K562 (cell line): ENCODE measurements around the gene TRIM27. TPM values are rescaled to one million over a fixed set of nuclear protein-coding genes. Genes with fewer than 3 reads are reported as not detected.
A peak's percentile ranks its signal among the peaks of the same experiment; 100 is the strongest.

Experiments used
- ATAC-seq: fragments of 200-7000 bp; cut with Tn5 transposase; 3 replicates; pipeline ENCODE4 v1.9.1; 2020; ENCODE audit warnings: moderate library complexity
- BruUV-seq: library from RNA; stranded (reverse); fragments of 400-500 nt; replicated peaks from 2 replicates; lab custom pipeline; 2021; lab: Mats Ljungman, UMichigan
- CTCF ChIA-PET: fragments of 300-600 bp; formaldehyde crosslinking; extraction: SDS; loops from one replicate; lab custom pipeline; 2021; ENCODE audit warnings: low intra/inter-chr PET ratio; lab: Yijun Ruan, JAX
- POLR2A ChIA-PET: fragments of 300-600, 350-650 bp; sonication (Branson Sonifier 250); formaldehyde crosslinking; extraction: SDS; loops from one replicate; lab custom pipeline; 2021; ENCODE audit warnings: antibody characterized with exemption, inconsistent platforms; lab: Yijun Ruan, JAX
- DNase-seq, 4 experiments: peaks; one replicate each; pipeline versions ENCODE4 v3.0.0 to v3.0.0-alpha.2; 2011 to 2018; ENCODE audit warnings: low spot score in 3 of 4, mixed read lengths in 3 of 4; ENCODE audit errors: extremely low read depth in 1 of 4
- FAIRE-seq: peaks from 2 replicates; lab custom pipeline; 2011; peaks lifted over from hg19 to GRCh38; lab: Jason Lieb, UNC
- H2AFZ ChIP-seq: 2 replicates; pipeline ENCODE4 v1.6.0; 2011; ENCODE audit warnings: low read depth, low read length, control low read depth, inconsistent platforms
- H3K27ac ChIP-seq: fragments of 200-600 bp; 3 replicates; pipeline ENCODE4 v1.8.0; 2011; ENCODE audit warnings: low read depth, mild to moderate bottlenecking, control low read depth, inconsistent platforms, low read length, moderate library complexity, mixed read lengths; ENCODE audit errors: extremely low read depth
- H3K27me3 ChIP-seq, 2 experiments: fragments of 300-600 bp in 1 of 2; 2 replicates in 1 of 2; 3 replicates in 1 of 2; pipeline versions ENCODE4 v1.6.0 to v1.8.0; 2011; ENCODE audit warnings: inconsistent platforms in 2 of 2, low read length in 2 of 2, mild to moderate bottlenecking in 1 of 2, mixed read lengths in 1 of 2, moderate library complexity in 1 of 2; ENCODE audit not compliant: control insufficient read depth in 2 of 2, insufficient read depth in 2 of 2
- H3K36me3 ChIP-seq: fragments of 300-600 bp; 3 replicates; pipeline ENCODE4 v1.8.0; 2011; ENCODE audit warnings: mild to moderate bottlenecking, low read length, inconsistent platforms; ENCODE audit not compliant: control insufficient read depth, insufficient read depth
- H3K4me1 ChIP-seq, 2 experiments: fragments of 200-600 bp in 1 of 2; replicated peaks in 1 of 2; 2 replicates in 1 of 2; 3 replicates in 1 of 2; pipeline versions ENCODE4 v1.5.1 to v1.8.0; 2011; ENCODE audit warnings: inconsistent platforms in 2 of 2, low read length in 2 of 2, mild to moderate bottlenecking in 1 of 2, mixed read lengths in 1 of 2, moderate library complexity in 1 of 2; ENCODE audit not compliant: control insufficient read depth in 2 of 2, insufficient read depth in 2 of 2
- H3K4me2 ChIP-seq: 2 replicates; pipeline ENCODE4 v1.6.1; 2011; ENCODE audit warnings: low read length, control low read depth, inconsistent platforms, mixed read lengths; ENCODE audit not compliant: insufficient read depth
- H3K4me3 ChIP-seq: fragments of 200-600 bp; sonication (generic), shearing (Covaris generic); 2 replicates; pipeline ENCODE4 v1.5.1; 2016; ENCODE audit warnings: control low read depth, inconsistent platforms
- H3K79me2 ChIP-seq: fragments of 200-600 bp; 3 replicates; pipeline ENCODE4 v1.8.0; 2011; ENCODE audit warnings: low read length, inconsistent platforms; ENCODE audit not compliant: control insufficient read depth, insufficient read depth
- H3K9ac ChIP-seq, 2 experiments: 2 replicates each; pipeline versions ENCODE4 v1.6.0 to v1.6.1; 2011; ENCODE audit warnings: low read depth in 2 of 2, low read length in 2 of 2, control low read depth in 1 of 2, inconsistent platforms in 1 of 2, mild to moderate bottlenecking in 1 of 2, mixed read lengths in 1 of 2; ENCODE audit not compliant: insufficient read depth in 1 of 2
- H3K9me1 ChIP-seq: one replicate; pipeline ENCODE4 v1.6.0; 2011; ENCODE audit warnings: inconsistent platforms, mild to moderate bottlenecking, low read length, moderate library complexity; ENCODE audit not compliant: control insufficient read depth, insufficient read depth
- H3K9me3 ChIP-seq: replicated peaks from 2 replicates; pipeline ENCODE4 v1.5.1; 2011; ENCODE audit warnings: low read depth, low read length, inconsistent platforms; ENCODE audit not compliant: control insufficient read depth, insufficient read depth
- H4K20me1 ChIP-seq: replicated peaks from 2 replicates; pipeline ENCODE4 v1.6.1; 2011; ENCODE audit warnings: low read length, inconsistent platforms, mixed read lengths; ENCODE audit not compliant: control insufficient read depth, insufficient read depth
- BMI1 ChIP-seq: fragments of 150-350 bp; IDR thresholded peaks from 2 replicates; pipeline ENCODE4 v1.6.1; 2014; ENCODE audit warnings: low read length
- CHD1 ChIP-seq: fragments of 200-600 bp; sonication (generic); IDR thresholded peaks from one replicate; pipeline ENCODE4 v1.6.1; 2012; ENCODE audit warnings: mild to moderate bottlenecking, moderate library complexity, low read length, inconsistent platforms
- REST ChIP-seq, 2 experiments: fragments of 450-650 bp; formaldehyde crosslinking in 1 of 2; IDR thresholded peaks; 2 replicates each; pipeline versions ENCODE4 v1.4.0 to v1.6.1; 2014 to 2020; ENCODE audit warnings: mild to moderate bottlenecking in 2 of 2, borderline replicate concordance in 1 of 2, low read depth in 1 of 2
- SMC3 ChIP-seq: conservative IDR thresholded peaks from 2 replicates; pipeline ENCODE4 v1.6.1; 2011; ENCODE audit warnings: low read depth, low read length, improper control_type of control experiment; ENCODE audit not compliant: insufficient read depth
- SRSF7 ChIP-seq: fragments of 200-400 bp; formaldehyde crosslinking; optimal IDR thresholded peaks from 2 replicates; pipeline ENCODE3; 2017; ENCODE audit warnings: mild to moderate bottlenecking, low read depth, low read length
- ZMIZ1 ChIP-seq, 2 experiments: fragments of 150-350 bp in 1 of 2; IDR thresholded peaks; 2 replicates each; pipeline ENCODE4 v1.6.1; 2012 to 2016; ENCODE audit warnings: low read depth in 2 of 2, low read length in 2 of 2, mild to moderate bottlenecking in 1 of 2, moderate library complexity in 1 of 2
- ZNF263 ChIP-seq: sonication (generic); formaldehyde crosslinking; IDR thresholded peaks from 2 replicates; pipeline ENCODE4 v1.8.0; 2022; ENCODE audit warnings: mild to moderate bottlenecking, missing genetic modification reagents, borderline replicate concordance
- ZNF57 ChIP-seq: fragments of 450-650 bp; formaldehyde crosslinking; IDR thresholded peaks from 2 replicates; pipeline ENCODE4 v1.4.0; 2020; ENCODE audit warnings: mild to moderate bottlenecking, moderate library complexity
- ZNF707 ChIP-seq: fragments of 250-450 bp; sonication (Bioruptor Pico); conservative IDR thresholded peaks from 2 replicates; pipeline ENCODE4 v1.8.0; 2022; ENCODE audit warnings: inconsistent platforms, mild to moderate bottlenecking, moderate library complexity
- WGBS: fragments of 100-300 bp; shearing (Covaris generic); methylation state at CpG from one replicate; pipeline ENCODE4 v1.1.6; 2016; ENCODE audit warnings: low coverage, mixed read lengths; ENCODE audit not compliant: insufficient coverage; ENCODE audit errors: missing lambda C conversion rate; 5-methylcytosine and 5-hydroxymethylcytosine counted together
- in situ Hi-C: fragments of 300-500 bp; cut with MboI; formaldehyde crosslinking; loops from 4 replicates; pipeline ENCODE4 v1.15.0; 2018; ENCODE audit warnings: inconsistent platforms, mixed read lengths
- intact Hi-C: fragments of 100-400 bp; cut with micrococcal nuclease; formaldehyde crosslinking; loops from 2 replicates; pipeline ENCODE4 v1.14.2; 2022
- polyA plus RNA-seq, 8 experiments: library from polyadenylated mRNA; depleted of rRNA in 4 of 8; stranded (reverse) in 5 of 8; unstranded in 3 of 8; fragments of >200 nt; fragmentation: Nextera tagmentation in 2 of 8; fragmentation: Illumina TruSeq in 1 of 8; extraction: Ambion mirVana in 2 of 8; extraction: Trizol in 1 of 8; gene quantifications; 2 replicates each; pipeline versions ENCODE4 v1.2.1 to v1.2.3, GENCODE V29; 2011 to 2014; ENCODE audit warnings: inconsistent platforms in 1 of 8, missing spikeins in 1 of 8
- total RNA-seq, 7 experiments: library from RNA; depleted of rRNA in 6 of 7; stranded (reverse); fragments of >200 nt in 6 of 7; fragmentation: Illumina TruSeq in 2 of 7; extraction: Trizol in 2 of 7; gene quantifications; 2 replicates each; pipeline versions ENCODE4 v1.2.1 to v1.2.3, GENCODE V29; 2011 to 2021; ENCODE audit warnings: low replicate concordance in 1 of 7

TRIM27 gene
- total and polyA plus RNA-seq, 9 of the 15 experiments (the other 6 are each of a cell fraction or from before 2014, with no cell fraction given): 37.7 to 235 (median 122) TPM

- H3K4me3 ChIP-seq: peak overlapping the region; percentile 49
- DNase-seq: peak; percentile 79 to 99 (median 88)
- peak overlapping the region; percentile 88 for H3K4me2 ChIP-seq
- H3K27me3 ChIP-seq: no peaks in the 10 kb centered on the region
- ChIA-PET POLR2A (interaction anchor here (0.5 to 4.8 kb wide), 29 partner anchors 9 to 468 kb away, joined by 3 to 23 read pairs (median 5); partner anchors contain the start of gene TRIM27), CTCF (no interaction called here)
- TSS peak; percentile 79 for BruUV-seq
- no peaks in the 10 kb centered on the region for H3K9me3 ChIP-seq
- H3K36me3 ChIP-seq: peaks cover 5% of the 10 kb centered on the region; the same call in 1 of the 3 replicates
- H4K20me1 ChIP-seq: no peaks in the 10 kb centered on the region
- H3K79me2 ChIP-seq: peaks cover 10% of the 10 kb centered on the region; the same call in 2 of the 3 replicates
- FAIRE-seq: peak; percentile 93
- peak overlapping the region; percentile 86 for H2AFZ ChIP-seq
- H3K4me1 ChIP-seq: peaks cover 14 to 15% of the 10 kb centered on the region in 2 experiments; a peak in 4 of 5 replicates
- H3K27ac ChIP-seq: peak overlapping the region; percentile 98
- no peaks in the 10 kb centered on the region for H3K9me1 ChIP-seq
- in situ Hi-C loops (no loop called here), intact Hi-C loops (loop anchor here (1.0 kb wide), 1 partner anchor 32 kb away; no protein-coding TSS in a partner anchor)
- peak; percentile 84 for ATAC-seq
- 6% methylated on average over 27 of the region's 27 CpGs for WGBS
- H3K9ac ChIP-seq: peak overlapping the region; percentile 98 to 99
- TF ChIP-seq SRSF7: no peak
- TF ChIP-seq BMI1: 0 out of 2 replicates have a peak, but pooled peaks have one; percentile 18
- no peak for TF ChIP-seq ZMIZ1 (IDR thresholded peaks at IDR 0.05; ENCODE audit: low read depth in 2 of 2, low read length in 2 of 2)
- no peak for TF ChIP-seq ZNF57 (CRISPR knock-in tag)
- TF ChIP-seq CHD1: no peak
- TF ChIP-seq ZNF263 (CRISPR knock-in tag): no peak
- TF ChIP-seq REST (IDR thresholded peaks at IDR 0.05; ENCODE audit: borderline replicate concordance): no peak
- no peak for TF ChIP-seq REST (CRISPR knock-in tag; IDR thresholded peaks at IDR 0.05; ENCODE audit: low read depth)
- no peak for TF ChIP-seq ZNF707
- TF ChIP-seq SMC3: no peak
Observed at GRCh38 chr6:28895131-28895812, 28.5 kb downstream of the TRIM27 start.
